ENCODE measurements around the gene MAP4.

The MAP4 gene

DNA sequence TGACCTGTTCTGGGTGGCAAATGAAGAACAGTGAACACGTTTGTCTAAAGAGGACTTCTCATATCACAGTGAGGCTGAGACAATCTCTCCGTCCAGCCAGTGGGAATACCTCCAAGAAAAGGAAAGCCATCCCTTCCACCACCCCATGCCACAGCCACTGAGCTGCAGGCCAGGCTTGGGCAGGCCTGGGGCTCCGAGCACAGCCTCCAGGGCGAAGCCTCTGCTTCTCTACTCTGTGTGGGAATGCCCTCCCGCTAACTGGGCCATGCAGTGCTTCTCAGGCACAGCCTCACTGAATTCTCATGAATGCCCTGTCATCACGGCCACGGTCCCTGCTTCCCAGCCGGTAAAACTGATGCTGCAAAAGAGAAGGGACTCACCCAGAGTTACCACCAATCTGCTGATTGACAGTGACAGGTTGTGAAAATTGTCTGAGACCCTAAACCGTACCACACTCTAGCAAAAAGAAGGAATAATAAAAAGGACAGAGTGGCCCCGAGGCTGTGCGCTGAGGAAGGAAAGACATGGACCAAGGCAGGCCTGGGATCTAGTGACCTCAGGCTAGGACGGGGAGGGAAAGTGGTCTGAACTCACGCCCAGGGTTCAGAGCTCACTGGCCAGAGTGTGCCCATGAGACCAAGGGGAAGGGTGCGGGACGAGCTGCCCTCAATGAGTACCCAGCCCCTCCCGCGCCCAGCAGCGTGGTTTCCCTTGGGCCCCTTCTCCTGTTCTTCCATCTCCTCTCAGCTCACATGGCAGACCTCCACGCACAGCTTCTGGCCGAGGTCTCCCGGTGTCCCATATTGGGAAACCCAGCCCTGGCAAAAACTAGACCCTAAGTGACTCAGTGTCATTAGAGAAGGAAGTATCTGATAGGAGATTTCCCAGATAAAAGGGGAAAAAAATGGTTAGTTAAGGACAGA, 160.5 kb downstream of the MAP4 start:
- TF ChIP-seq FOXM1 (IDR thresholded peaks at IDR 0.05; ENCODE audit: borderline replicate concordance, low read depth) (no peak), CREB1 (IDR thresholded peaks at IDR 0.05; ENCODE audit: low read depth) (no peak), EGR1 (IDR thresholded peaks at IDR 0.05) (no peak), NFIC (IDR thresholded peaks at IDR 0.05) (no peak), YY1 (IDR thresholded peaks at IDR 0.05; ENCODE audit: low read depth) (no peak), TEAD4 (IDR thresholded peaks at IDR 0.05) (no peak), RAD21 (IDR thresholded peaks at IDR 0.05; ENCODE audit: low read depth) (no peak), TAF1 (IDR thresholded peaks at IDR 0.05; ENCODE audit: low read depth) (no peak), TCF12 (IDR thresholded peaks at IDR 0.05; ENCODE audit: low read depth) (no peak), CEBPB (IDR thresholded peaks at IDR 0.05) (no peak), EP300 (IDR thresholded peaks at IDR 0.05; ENCODE audit: borderline replicate concordance) (no peak), ZBTB7A (IDR thresholded peaks at IDR 0.05; ENCODE audit: low read depth) (no peak)
- TF ChIP-seq, protein P1, sequence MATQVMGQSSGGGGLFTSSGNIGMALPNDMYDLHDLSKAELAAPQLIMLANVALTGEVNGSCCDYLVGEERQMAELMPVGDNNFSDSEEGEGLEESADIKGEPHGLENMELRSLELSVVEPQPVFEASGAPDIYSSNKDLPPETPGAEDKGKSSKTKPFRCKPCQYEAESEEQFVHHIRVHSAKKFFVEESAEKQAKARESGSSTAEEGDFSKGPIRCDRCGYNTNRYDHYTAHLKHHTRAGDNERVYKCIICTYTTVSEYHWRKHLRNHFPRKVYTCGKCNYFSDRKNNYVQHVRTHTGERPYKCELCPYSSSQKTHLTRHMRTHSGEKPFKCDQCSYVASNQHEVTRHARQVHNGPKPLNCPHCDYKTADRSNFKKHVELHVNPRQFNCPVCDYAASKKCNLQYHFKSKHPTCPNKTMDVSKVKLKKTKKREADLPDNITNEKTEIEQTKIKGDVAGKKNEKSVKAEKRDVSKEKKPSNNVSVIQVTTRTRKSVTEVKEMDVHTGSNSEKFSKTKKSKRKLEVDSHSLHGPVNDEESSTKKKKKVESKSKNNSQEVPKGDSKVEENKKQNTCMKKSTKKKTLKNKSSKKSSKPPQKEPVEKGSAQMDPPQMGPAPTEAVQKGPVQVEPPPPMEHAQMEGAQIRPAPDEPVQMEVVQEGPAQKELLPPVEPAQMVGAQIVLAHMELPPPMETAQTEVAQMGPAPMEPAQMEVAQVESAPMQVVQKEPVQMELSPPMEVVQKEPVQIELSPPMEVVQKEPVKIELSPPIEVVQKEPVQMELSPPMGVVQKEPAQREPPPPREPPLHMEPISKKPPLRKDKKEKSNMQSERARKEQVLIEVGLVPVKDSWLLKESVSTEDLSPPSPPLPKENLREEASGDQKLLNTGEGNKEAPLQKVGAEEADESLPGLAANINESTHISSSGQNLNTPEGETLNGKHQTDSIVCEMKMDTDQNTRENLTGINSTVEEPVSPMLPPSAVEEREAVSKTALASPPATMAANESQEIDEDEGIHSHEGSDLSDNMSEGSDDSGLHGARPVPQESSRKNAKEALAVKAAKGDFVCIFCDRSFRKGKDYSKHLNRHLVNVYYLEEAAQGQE (IDR thresholded peaks at IDR 0.05; ENCODE audit: low read depth): no peak
- TF ChIP-seq, protein P2, sequence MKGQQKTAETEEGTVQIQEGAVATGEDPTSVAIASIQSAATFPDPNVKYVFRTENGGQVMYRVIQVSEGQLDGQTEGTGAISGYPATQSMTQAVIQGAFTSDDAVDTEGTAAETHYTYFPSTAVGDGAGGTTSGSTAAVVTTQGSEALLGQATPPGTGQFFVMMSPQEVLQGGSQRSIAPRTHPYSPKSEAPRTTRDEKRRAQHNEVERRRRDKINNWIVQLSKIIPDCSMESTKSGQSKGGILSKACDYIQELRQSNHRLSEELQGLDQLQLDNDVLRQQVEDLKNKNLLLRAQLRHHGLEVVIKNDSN (IDR thresholded peaks at IDR 0.05): no peak
- TF ChIP-seq, protein P3, sequence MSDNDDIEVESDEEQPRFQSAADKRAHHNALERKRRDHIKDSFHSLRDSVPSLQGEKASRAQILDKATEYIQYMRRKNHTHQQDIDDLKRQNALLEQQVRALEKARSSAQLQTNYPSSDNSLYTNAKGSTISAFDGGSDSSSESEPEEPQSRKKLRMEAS (IDR thresholded peaks at IDR 0.05): no peak

DNA sequence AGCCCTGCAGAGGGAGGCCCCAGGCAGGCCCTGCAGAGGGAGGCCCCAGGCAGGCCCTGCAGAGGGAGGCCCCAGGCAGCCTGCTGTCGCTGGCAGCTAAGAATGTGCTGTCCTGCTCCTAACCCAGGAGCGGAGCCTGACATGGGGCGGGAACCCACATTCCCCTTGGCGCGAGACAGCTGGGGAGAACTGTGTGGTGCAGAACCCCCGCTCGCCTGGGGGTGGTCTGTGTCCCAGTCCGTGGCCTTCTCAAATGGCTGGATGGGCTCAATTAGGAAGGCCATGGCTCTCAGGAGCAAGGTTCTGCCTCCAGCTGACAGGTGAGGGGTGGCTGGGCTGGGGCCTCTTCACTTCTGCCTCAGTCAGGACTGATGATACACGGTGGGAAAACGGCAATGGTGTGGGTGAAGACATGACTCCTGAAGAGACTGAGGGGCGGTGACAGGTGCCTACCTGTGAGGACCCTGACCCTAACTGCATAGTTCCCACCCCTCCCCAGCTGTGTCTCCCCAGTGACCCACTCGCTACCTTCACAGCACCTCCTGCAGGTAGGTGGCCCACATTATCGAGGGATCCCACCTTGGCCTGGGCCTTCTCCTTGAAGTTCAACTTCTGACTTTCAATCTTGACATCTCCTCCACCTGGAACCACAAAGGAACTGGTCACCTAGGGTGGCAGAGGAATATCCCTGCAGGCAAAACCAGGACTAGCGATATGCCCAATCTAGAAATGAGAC, 161.3 kb downstream of the MAP4 start:
- TF ChIP-seq EGR1 (IDR thresholded peaks at IDR 0.05) (no peak), TEAD4 (IDR thresholded peaks at IDR 0.05) (no peak), FOXM1 (IDR thresholded peaks at IDR 0.05; ENCODE audit: borderline replicate concordance, low read depth) (no peak), CEBPB (IDR thresholded peaks at IDR 0.05) (no peak), ZBTB7A (IDR thresholded peaks at IDR 0.05; ENCODE audit: low read depth) (no peak), TCF12 (IDR thresholded peaks at IDR 0.05; ENCODE audit: low read depth) (no peak), CREB1 (IDR thresholded peaks at IDR 0.05; ENCODE audit: low read depth) (no peak), YY1 (IDR thresholded peaks at IDR 0.05; ENCODE audit: low read depth) (no peak), NFIC (IDR thresholded peaks at IDR 0.05) (no peak), RAD21 (IDR thresholded peaks at IDR 0.05; ENCODE audit: low read depth) (no peak), EP300 (IDR thresholded peaks at IDR 0.05; ENCODE audit: borderline replicate concordance) (no peak), TAF1 (IDR thresholded peaks at IDR 0.05; ENCODE audit: low read depth) (no peak)
- TF ChIP-seq, protein P1 (IDR thresholded peaks at IDR 0.05; ENCODE audit: low read depth): no peak
- TF ChIP-seq, protein P3 (IDR thresholded peaks at IDR 0.05): no peak
- TF ChIP-seq, protein P2 (IDR thresholded peaks at IDR 0.05): no peak

DNA sequence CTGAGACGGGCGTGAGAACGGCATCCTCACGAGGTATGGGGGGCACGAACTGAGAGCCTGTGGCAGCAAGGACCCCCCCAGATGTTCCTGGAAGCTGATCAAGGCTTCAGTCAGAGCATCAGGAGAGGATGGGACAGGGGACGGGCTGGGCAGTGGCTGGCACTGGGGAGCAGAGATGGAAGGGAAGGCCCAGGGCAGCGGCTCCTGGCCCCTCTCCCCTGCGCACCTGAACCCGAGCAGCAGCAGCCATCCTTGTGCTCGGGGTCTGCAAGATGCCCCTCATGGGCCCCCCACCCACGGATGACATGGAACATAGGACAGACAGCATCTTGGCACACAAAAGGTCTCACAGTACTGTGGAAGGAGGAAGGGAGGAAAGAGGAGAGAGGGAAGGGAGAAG, 161.9 kb downstream of the MAP4 start:
- TF ChIP-seq, protein P2 (IDR thresholded peaks at IDR 0.05): no peak
- TF ChIP-seq EGR1 (IDR thresholded peaks at IDR 0.05) (no peak), TAF1 (IDR thresholded peaks at IDR 0.05; ENCODE audit: low read depth) (no peak), TCF12 (IDR thresholded peaks at IDR 0.05; ENCODE audit: low read depth) (no peak), CREB1 (IDR thresholded peaks at IDR 0.05; ENCODE audit: low read depth) (no peak), TEAD4 (IDR thresholded peaks at IDR 0.05) (no peak), NFIC (IDR thresholded peaks at IDR 0.05) (no peak), FOXM1 (IDR thresholded peaks at IDR 0.05; ENCODE audit: borderline replicate concordance, low read depth) (no peak), EP300 (IDR thresholded peaks at IDR 0.05; ENCODE audit: borderline replicate concordance) (no peak), ZBTB7A (IDR thresholded peaks at IDR 0.05; ENCODE audit: low read depth) (no peak)
- TF ChIP-seq, protein P3 (IDR thresholded peaks at IDR 0.05): no peak

Data from Ishikawa (cell line).